GM12873 (cell line): ENCODE results near the gene OSBP.

Experiments
- TF ChIP-seq, protein P1 (sequence below): IDR thresholded peaks from 2 replicates; pipeline ENCODE4 v1.5.1; 2012; ENCODE audit warnings: low read depth, mild to moderate bottlenecking, moderate library complexity, low read length, control low read depth; ENCODE audit not compliant: insufficient read depth; ENCODE audit errors: missing control alignments

OSBP gene

DNA sequence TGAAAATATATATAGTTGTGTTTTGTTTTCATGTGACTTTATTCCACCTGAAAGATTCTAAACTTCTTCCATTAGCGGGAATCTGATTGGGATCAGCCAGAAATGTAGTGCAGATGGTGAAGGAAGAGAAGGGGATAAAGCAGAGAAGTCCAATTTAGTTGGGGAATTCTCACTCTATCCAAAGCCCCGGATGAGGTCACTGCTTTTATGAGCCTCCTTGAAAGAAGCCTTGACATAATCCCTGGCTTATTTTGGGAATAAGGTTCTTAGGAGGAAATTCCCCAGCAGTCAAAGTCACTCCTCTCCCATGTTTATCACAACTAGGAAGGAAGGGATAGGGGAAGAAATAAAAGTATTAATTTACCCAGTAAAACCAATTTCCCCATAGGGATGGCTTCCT is 41.1 kb downstream of the OSBP start:
- TF ChIP-seq, protein P1, sequence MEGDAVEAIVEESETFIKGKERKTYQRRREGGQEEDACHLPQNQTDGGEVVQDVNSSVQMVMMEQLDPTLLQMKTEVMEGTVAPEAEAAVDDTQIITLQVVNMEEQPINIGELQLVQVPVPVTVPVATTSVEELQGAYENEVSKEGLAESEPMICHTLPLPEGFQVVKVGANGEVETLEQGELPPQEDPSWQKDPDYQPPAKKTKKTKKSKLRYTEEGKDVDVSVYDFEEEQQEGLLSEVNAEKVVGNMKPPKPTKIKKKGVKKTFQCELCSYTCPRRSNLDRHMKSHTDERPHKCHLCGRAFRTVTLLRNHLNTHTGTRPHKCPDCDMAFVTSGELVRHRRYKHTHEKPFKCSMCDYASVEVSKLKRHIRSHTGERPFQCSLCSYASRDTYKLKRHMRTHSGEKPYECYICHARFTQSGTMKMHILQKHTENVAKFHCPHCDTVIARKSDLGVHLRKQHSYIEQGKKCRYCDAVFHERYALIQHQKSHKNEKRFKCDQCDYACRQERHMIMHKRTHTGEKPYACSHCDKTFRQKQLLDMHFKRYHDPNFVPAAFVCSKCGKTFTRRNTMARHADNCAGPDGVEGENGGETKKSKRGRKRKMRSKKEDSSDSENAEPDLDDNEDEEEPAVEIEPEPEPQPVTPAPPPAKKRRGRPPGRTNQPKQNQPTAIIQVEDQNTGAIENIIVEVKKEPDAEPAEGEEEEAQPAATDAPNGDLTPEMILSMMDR: no peak

DNA sequence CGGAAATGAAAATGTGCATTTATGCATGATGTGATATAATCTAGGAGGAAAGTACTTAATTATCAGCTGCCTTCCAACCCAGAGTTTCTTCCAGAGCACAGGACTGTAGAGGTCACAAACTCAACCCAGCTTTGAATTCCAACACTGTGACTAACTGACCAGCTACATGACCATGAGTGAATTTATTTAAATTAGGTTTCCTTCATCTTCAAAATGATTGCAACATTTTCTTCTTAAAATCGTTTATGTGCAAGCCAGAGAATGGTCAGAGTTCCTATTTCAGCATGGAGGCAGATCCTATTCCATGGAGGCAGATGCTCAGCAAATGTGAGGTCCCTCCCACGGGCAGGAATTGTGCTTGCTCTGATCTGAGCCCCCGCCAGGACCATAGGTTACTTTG is 42.4 kb downstream of the OSBP start:
- TF ChIP-seq, protein P1: no peak

DNA sequence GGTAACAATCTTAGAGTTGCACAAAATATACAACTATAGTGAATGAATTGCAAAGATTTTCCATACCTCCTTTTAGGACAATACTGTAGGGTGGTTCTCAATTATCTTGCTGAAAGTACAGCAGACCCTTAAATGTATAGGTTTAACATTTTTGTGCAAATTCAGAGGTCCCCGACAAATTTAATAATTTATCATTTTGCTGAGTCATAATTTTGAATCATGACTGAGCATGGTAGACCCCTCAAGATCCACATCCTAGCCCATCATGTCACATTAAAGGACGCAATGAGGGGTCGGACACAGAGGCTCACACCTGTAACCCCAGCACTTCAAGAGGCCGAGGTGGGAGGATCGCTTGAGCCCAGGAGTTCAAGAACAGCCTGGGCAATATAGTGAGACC is 43.5 kb downstream of the OSBP start:
- TF ChIP-seq, protein P1: no peak

DNA sequence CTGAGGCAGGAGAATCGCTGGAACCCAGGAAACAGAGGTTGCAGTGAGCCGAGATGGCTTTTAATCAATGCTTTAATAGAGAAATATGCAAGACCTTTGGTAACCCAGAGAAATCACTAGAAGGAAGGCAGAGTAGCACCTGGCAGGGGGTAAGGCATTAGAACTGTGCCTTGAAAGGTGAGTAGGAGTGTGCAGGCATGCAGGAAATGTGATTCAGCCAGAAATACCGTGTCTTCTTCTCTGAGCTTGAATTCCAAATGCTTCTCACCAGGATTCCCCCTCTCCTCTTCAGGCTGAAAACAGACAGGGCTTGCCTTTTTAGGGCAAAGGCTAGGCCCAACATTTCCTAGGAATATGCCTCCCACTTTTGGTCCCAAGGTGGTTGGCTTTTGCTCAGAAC is 53.3 kb downstream of the OSBP start:
- TF ChIP-seq, protein P1: no peak

DNA sequence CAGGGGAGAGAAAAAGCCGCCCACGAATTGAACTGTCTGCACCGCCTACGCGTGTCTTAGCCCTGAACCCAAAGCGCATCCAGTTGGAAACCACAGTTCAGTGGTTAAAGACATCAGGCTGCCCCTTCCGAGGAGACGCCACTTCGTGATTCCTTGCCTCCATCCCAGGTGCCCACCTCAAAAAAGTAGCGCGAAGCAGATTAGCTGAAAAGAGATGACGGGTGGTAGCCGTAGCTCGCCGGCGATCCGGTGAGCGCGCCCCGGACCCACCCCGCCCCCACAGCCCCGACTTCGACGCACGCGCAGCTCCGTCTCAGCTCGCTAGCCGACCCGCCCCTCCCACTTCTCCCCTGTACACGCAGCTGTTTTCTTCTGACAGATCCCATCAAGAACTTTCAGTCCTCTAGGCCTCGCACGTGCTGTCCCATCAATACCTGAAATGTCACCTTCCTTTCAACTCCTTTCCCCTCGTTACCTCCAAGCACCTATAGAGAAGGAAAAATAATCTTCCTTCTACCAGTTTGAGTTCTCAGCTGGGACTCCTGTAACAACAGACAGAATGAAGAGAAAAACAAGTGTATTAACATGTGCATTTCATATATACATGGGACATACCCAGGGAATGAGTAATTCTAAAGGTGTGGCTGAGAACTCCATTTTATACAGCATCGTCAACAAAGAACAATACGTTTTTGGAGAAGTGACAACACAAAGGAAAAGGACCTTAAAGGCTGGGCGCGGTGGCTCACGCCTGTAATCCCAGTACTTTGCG is 54.7 kb downstream of the OSBP start:
- TF ChIP-seq, protein P1: no peak

DNA sequence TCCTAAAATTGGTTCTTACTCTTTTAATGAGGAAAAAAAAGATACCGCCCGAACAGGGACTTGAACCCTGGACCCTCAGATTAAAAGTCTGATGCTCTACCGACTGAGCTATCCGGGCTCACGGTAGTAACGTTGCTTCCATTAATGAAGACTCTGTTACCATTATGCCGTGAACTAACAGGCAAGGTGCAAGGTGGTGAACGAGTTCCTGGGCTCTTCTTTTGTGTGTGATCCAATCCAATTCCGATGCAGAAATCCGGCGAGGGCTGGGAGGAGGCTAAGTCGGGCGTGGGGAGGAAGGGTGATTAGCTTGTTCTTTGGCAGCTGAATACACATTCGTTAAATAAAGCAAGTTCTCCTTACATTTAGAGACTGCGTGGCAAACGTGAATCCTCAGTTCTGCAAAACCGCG is 55.3 kb downstream of the OSBP start:
- TF ChIP-seq, protein P1: no peak

DNA sequence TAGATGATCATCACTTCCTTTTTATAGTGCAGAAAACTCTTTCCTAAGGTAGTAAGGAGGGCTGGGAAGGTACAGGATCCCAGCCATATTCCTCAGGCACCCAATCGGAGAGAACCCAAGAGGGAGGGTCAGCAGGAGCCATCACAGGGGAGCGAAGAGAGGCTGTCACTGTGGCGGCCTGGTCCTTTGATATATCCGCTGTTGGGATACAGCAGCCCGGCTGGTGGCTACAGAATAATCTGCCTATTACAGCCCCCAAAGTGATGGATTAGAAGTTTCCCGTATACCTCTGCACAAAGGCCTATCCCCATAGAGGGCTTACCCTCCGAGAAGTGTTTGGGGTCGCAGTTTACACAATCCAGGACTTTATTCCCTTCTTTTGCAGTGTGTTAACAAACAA is 55.7 kb downstream of the OSBP start:
- TF ChIP-seq, protein P1: no peak
